CD14-positive monocyte (primary cell): ENCODE measurements around the gene RAB43. TPM values are rescaled to one million over a fixed set of nuclear protein-coding genes. Genes with fewer than 3 reads are reported as not detected.

Source experiments
- DNase-seq, 3 donors: peaks; one replicate each; pipeline ENCODE4 v3.0.0-alpha.2; 2011 to 2022
- H2AFZ ChIP-seq: 2 replicates; pipeline ENCODE4 v1.6.0; 2012; ENCODE audit warnings: mild to moderate bottlenecking, low read depth, low read length, inconsistent platforms; ENCODE audit not compliant: insufficient read depth, poor library complexity, severe bottlenecking
- H3K27ac ChIP-seq, 2 donors: 1 replicate in 1 of 2; 2 replicates in 1 of 2; pipeline ENCODE4 v1.5.1; 2012 to 2013; ENCODE audit warnings: low read length in 2 of 2, control low read depth in 1 of 2, inconsistent platforms in 1 of 2, low read depth in 1 of 2, mild to moderate bottlenecking in 1 of 2
- H3K27me3 ChIP-seq, 2 donors: one replicate each; pipeline versions ENCODE4 v1.6.0 to v1.6.1; 2011 to 2013; ENCODE audit warnings: low read length in 2 of 2; ENCODE audit not compliant: control insufficient read depth in 2 of 2, insufficient read depth in 2 of 2
- H3K36me3 ChIP-seq, 2 donors: replicated peaks in 1 of 2; 1 replicate in 1 of 2; 2 replicates in 1 of 2; pipeline versions ENCODE4 v1.5.1 to v1.6.1; 2012 to 2013; ENCODE audit warnings: low read length in 2 of 2, control low read depth in 1 of 2, inconsistent platforms in 1 of 2, mild to moderate bottlenecking in 1 of 2; ENCODE audit not compliant: insufficient read depth in 2 of 2, control insufficient read depth in 1 of 2
- H3K4me1 ChIP-seq, 2 donors: 1 replicate in 1 of 2; 2 replicates in 1 of 2; pipeline versions ENCODE4 v1.5.1 to v1.6.1; 2012 to 2013; ENCODE audit warnings: low read length in 2 of 2, control low read depth in 1 of 2, inconsistent platforms in 1 of 2, mild to moderate bottlenecking in 1 of 2, moderate library complexity in 1 of 2; ENCODE audit not compliant: insufficient read depth in 2 of 2, control insufficient read depth in 1 of 2
- H3K4me2 ChIP-seq: replicated peaks from 2 replicates; pipeline ENCODE3; 2012; ENCODE audit warnings: low read length, moderate library complexity, mild to moderate bottlenecking; ENCODE audit not compliant: poor library complexity, severe bottlenecking; ENCODE audit errors: extremely low read depth
- H3K4me3 ChIP-seq, 3 experiments: fragments of 200-600 bp in 1 of 3; sonication (generic) in 1 of 3; replicated peaks in 1 of 3; 1 replicate in 2 of 3; 2 replicates in 1 of 3; pipeline ENCODE4 v1.5.1; 2011 to 2013; ENCODE audit warnings: low read length in 3 of 3, mild to moderate bottlenecking in 3 of 3, control low read depth in 2 of 3, low read depth in 2 of 3, inconsistent platforms in 1 of 3, moderate library complexity in 1 of 3
- H3K79me2 ChIP-seq: 2 replicates; pipeline ENCODE4 v1.6.0; 2012; ENCODE audit warnings: mild to moderate bottlenecking, control low read depth, inconsistent platforms, low read length, moderate library complexity; ENCODE audit not compliant: insufficient read depth
- H3K9ac ChIP-seq: 2 replicates; pipeline ENCODE4 v1.6.0; 2017; ENCODE audit warnings: low read length, mild to moderate bottlenecking; ENCODE audit not compliant: insufficient read depth, poor library complexity, severe bottlenecking
- H3K9me3 ChIP-seq, 2 donors: replicated peaks in 1 of 2; 1 replicate in 1 of 2; 2 replicates in 1 of 2; pipeline versions ENCODE4 v1.5.1 to v1.6.1; 2012 to 2013; ENCODE audit warnings: low read length in 2 of 2, control low read depth in 1 of 2; ENCODE audit not compliant: control insufficient read depth in 1 of 2, insufficient read depth in 1 of 2
- H4K20me1 ChIP-seq: 2 replicates; pipeline ENCODE4 v1.6.0; 2012; ENCODE audit warnings: mild to moderate bottlenecking, low read length, control low read depth, moderate library complexity; ENCODE audit not compliant: insufficient read depth
- H3K27ac Mint-ChIP-seq, 7 donors: one replicate each; pipeline ENCODE4 v1.8.0; 2020; ENCODE audit warnings: mild to moderate bottlenecking in 7 of 7, mixed read lengths in 7 of 7, moderate library complexity in 6 of 7, inconsistent platforms in 2 of 7
- H3K27me3 Mint-ChIP-seq, 3 donors: one replicate each; pipeline ENCODE4 v1.8.0; 2021 to 2022; ENCODE audit warnings: low read depth in 3 of 3, mild to moderate bottlenecking in 3 of 3, mixed read lengths in 3 of 3, moderate library complexity in 3 of 3, inconsistent platforms in 1 of 3
- H3K36me3 Mint-ChIP-seq, 2 donors: one replicate each; pipeline ENCODE4 v1.8.0; 2020; ENCODE audit warnings: mixed read lengths in 2 of 2, inconsistent platforms in 1 of 2, mild to moderate bottlenecking in 1 of 2
- H3K4me1 Mint-ChIP-seq: one replicate; pipeline ENCODE4 v1.8.0; 2020; ENCODE audit warnings: mild to moderate bottlenecking, mixed read lengths
- H3K4me3 Mint-ChIP-seq, 2 donors: one replicate each; pipeline ENCODE4 v1.8.0; 2020; ENCODE audit warnings: mild to moderate bottlenecking in 2 of 2, mixed read lengths in 2 of 2, moderate library complexity in 1 of 2
- H3K9me3 Mint-ChIP-seq, 7 donors: one replicate each; pipeline ENCODE4 v1.8.0; 2020 to 2022; ENCODE audit warnings: mixed read lengths in 7 of 7, mild to moderate bottlenecking in 6 of 7, moderate library complexity in 6 of 7, inconsistent platforms in 2 of 7
- WGBS: methylation state at CpG from one replicate; pipeline ENCODE4 v1.1.5; 2013; ENCODE audit warnings: missing lambda C conversion rate; ENCODE audit not compliant: insufficient coverage; 5-methylcytosine and 5-hydroxymethylcytosine counted together
- intact Hi-C, 2 donors: fragments of 100-400 bp; cut with micrococcal nuclease; formaldehyde crosslinking; loops; one replicate each; pipeline versions ENCODE4 v1.15.0 to v1.15.1; 2023
- polyA plus RNA-seq, 3 donors: library from polyadenylated mRNA; depleted of rRNA in 1 of 3; unstranded in 2 of 3; stranded (reverse) in 1 of 3; fragments of 300-500 nt in 2 of 3; fragments of >200 nt in 1 of 3; fragmentation: Illumina TruSeq in 2 of 3; gene quantifications; 1 replicate in 2 of 3; 2 replicates in 1 of 3; pipeline ENCODE4 v1.2.3, GENCODE V29; 2012 to 2021
- TF ChIP-seq, protein P1 (sequence below): fragments of 200-600 bp; IDR thresholded peaks from one replicate; pipeline ENCODE4 v1.8.0; 2022; ENCODE audit warnings: antibody characterized with exemption, mild to moderate bottlenecking

The RAB43 gene
- polyA plus RNA-seq, 3 donors: 7.1 to 15.5 (median 8.5) TPM

DNA sequence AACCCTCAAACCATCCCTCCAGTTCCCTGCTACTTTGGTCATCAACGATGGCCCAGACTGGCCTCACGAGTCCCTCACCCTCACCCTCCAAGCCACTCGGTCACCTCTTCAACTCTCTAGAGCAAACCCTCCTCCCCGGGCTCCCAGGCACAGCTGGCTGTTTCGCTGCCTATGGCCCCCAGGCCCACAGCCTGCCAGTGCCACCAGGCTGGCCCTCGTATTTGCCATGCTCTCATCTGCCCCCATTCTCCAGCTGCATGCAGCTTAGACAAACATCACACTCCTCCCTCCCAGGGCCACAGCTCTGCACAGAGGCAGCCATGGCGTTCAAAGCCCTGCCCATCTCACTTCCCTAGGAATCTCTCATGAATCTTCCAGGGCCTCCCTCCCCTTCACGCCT lies 13.8 kb downstream of the RAB43 start:
- Histone ChIP-seq H3K4me3 (no peak overlapping the region), H2AFZ (no peak overlapping the region), H3K9ac (no peak overlapping the region), H3K9me3 (no peaks in the 10 kb centered on the region), H3K27ac (no peak overlapping the region), H3K79me2 (peaks cover 46% of the 10 kb centered on the region), H3K27me3 (no peaks in the 10 kb centered on the region), H4K20me1 (peaks cover 97% of the 10 kb centered on the region), H3K36me3 (peaks cover 36 to 79% of the 10 kb centered on the region in 2 donors), H3K4me1 (peaks cover 3 to 4% of the 10 kb centered on the region in 2 donors), H3K4me2 (no peak overlapping the region)
- intact Hi-C loops: no loop called here
- WGBS: 95% methylated on average over 7 of the region's 8 CpGs
- Mint-ChIP-seq H3K27me3 (no peaks in the 10 kb centered on the region), H3K4me1 (peaks cover 7% of the 10 kb centered on the region), H3K4me3 (no peak overlapping the region), H3K9me3 (no peaks in the 10 kb centered on the region), H3K27ac (no peak overlapping the region), H3K36me3 (peaks cover 65 to 88% of the 10 kb centered on the region in 2 donors)
- no peak for DNase-seq
- TF ChIP-seq, protein P1, sequence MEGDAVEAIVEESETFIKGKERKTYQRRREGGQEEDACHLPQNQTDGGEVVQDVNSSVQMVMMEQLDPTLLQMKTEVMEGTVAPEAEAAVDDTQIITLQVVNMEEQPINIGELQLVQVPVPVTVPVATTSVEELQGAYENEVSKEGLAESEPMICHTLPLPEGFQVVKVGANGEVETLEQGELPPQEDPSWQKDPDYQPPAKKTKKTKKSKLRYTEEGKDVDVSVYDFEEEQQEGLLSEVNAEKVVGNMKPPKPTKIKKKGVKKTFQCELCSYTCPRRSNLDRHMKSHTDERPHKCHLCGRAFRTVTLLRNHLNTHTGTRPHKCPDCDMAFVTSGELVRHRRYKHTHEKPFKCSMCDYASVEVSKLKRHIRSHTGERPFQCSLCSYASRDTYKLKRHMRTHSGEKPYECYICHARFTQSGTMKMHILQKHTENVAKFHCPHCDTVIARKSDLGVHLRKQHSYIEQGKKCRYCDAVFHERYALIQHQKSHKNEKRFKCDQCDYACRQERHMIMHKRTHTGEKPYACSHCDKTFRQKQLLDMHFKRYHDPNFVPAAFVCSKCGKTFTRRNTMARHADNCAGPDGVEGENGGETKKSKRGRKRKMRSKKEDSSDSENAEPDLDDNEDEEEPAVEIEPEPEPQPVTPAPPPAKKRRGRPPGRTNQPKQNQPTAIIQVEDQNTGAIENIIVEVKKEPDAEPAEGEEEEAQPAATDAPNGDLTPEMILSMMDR: no peak

DNA sequence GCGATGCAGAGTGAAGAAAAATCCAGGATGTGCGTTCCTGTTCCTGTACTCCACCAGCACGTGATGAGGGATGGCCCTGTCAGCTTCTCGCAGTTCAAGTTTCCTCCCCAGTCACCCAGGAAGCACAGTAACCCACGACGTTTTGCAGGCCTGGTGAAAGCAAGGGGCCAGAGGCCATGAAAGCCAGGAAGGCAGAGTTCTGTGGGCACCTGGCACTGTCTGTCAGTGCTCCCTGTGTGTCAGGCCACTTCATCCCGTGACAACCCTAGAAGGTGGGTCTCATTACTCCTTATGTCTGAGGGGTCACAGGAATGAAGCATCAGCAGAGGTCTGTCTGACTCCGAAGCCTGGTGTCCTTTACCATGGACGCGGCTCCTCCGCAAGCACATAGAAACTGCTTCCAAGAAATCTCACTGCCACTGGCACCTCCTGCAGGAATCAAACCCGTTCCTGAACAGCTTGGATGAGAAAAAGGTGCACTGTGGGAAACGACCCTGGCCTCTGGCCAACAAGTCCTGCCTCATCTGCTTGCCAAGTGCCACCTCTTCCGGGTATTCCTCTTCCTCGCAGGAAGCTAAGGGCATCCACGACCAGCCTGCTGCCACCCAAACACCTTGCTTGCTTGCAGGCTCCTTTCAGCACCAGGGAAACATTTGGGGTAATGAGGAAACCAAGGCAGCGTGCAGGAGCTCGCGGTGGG lies 14.6 kb downstream of the RAB43 start:
- H3K79me2 ChIP-seq: peaks cover 40% of the 10 kb centered on the region
- no peaks in the 10 kb centered on the region for H3K9me3 ChIP-seq
- peaks cover 2% of the 10 kb centered on the region for H3K4me1 Mint-ChIP-seq
- 88% methylated on average over 16 of the region's 19 CpGs for WGBS
- H3K36me3 ChIP-seq: peaks cover 37 to 81% of the 10 kb centered on the region in 2 donors
- H3K4me2 ChIP-seq: no peak overlapping the region
- TF ChIP-seq, protein P1: no peak
- H3K9ac ChIP-seq: no peak overlapping the region
- H3K4me3 ChIP-seq: no peak overlapping the region
- H3K27me3 Mint-ChIP-seq: peaks cover 0 to 2% (median 0%) of the 10 kb centered on the region in 3 donors
- no peak overlapping the region for H2AFZ ChIP-seq
- H3K36me3 Mint-ChIP-seq: peaks cover 63 to 84% of the 10 kb centered on the region in 2 donors
- H3K27ac Mint-ChIP-seq: no peak overlapping the region
- no peaks in the 10 kb centered on the region for H3K9me3 Mint-ChIP-seq
- no peaks in the 10 kb centered on the region for H3K27me3 ChIP-seq
- no peak overlapping the region for H3K4me3 Mint-ChIP-seq
- intact Hi-C loops: no loop called here
- no peak overlapping the region for H3K27ac ChIP-seq
- no peaks in the 10 kb centered on the region for H3K4me1 ChIP-seq
- DNase-seq: no peak
- peaks cover 97% of the 10 kb centered on the region for H4K20me1 ChIP-seq
